Body of pancreas (tissue), 4 donors: ENCODE measurements around the gene EPHB2. TPM values are rescaled to one million over a fixed set of nuclear protein-coding genes. Genes with fewer than 3 reads are reported as not detected.

Experiments
- ATAC-seq: fragments of 150-250 bp; one replicate; pipeline ENCODE4 v1.9.1; 2016
- DNase-seq, 4 donors: peaks; one replicate each; pipeline ENCODE4 v3.0.0-alpha.2; 2019
- H3K27ac ChIP-seq, 4 donors: fragments of 200-600 bp; sonication (generic); 1 replicate in 3 of 4; 2 replicates in 1 of 4; pipeline versions ENCODE4 v1.5.1 to v1.6.1; 2016 to 2019; ENCODE audit warnings: mild to moderate bottlenecking in 1 of 4, mixed read lengths in 1 of 4, moderate library complexity in 1 of 4
- H3K27me3 ChIP-seq, 2 donors: fragments of 200-600 bp; sonication (generic); one replicate each; pipeline ENCODE4 v1.6.0; 2016; ENCODE audit warnings: mild to moderate bottlenecking in 1 of 2
- H3K36me3 ChIP-seq, 2 donors: fragments of 200-600 bp; sonication (generic); replicated peaks in 1 of 2; 2 replicates each; pipeline ENCODE4 v1.5.1; 2016; ENCODE audit warnings: low read depth in 2 of 2; ENCODE audit not compliant: insufficient read depth in 1 of 2
- H3K4me1 ChIP-seq: fragments of 200-600 bp; sonication (generic); one replicate; pipeline ENCODE4 v1.6.0; 2016
- H3K4me3 ChIP-seq, 2 donors: fragments of 200-600 bp; sonication (generic); 1 replicate in 1 of 2; 2 replicates in 1 of 2; pipeline ENCODE4 v1.5.1; 2016 to 2019
- H3K9me3 ChIP-seq, 3 donors: fragments of 200-600 bp; sonication (generic); 1 replicate in 2 of 3; 2 replicates in 1 of 3; pipeline ENCODE4 v1.5.1; 2016
- POLR2A ChIP-seq, 3 donors: fragments of 450-650 bp; IDR thresholded peaks; one replicate each; pipeline ENCODE4 v1.6.1; 2016; ENCODE audit warnings: antibody characterized with exemption in 3 of 3, mild to moderate bottlenecking in 2 of 3
- WGBS, 2 donors: methylation state at CpG; one replicate each; pipeline ENCODE4 v1.1.5; 2017; 5-methylcytosine and 5-hydroxymethylcytosine counted together
- intact Hi-C: fragments of 100-400 bp; cut with DNase I; formaldehyde crosslinking; loops from one replicate; pipeline ENCODE4 v1.15.1; 2023
- total RNA-seq, 2 donors: library from RNA; depleted of rRNA; stranded (reverse); fragments of >200 nt; gene quantifications; one replicate each; pipeline ENCODE4 v1.1.0, GENCODE V29; 2016
- TF ChIP-seq, protein P1 (sequence below), 7 experiments: fragments of 450-650 bp in 4 of 7; fragments of 200-600 bp in 3 of 7; sonication (generic) in 3 of 7; IDR thresholded peaks; one replicate each; pipeline ENCODE4 v1.5.1; 2016 to 2019; ENCODE audit warnings: antibody characterized with exemption in 7 of 7

EPHB2 gene
- total RNA-seq, 2 donors from 2014 or later, result 2.9 to 7.9 TPM

- Histone ChIP-seq H3K36me3 (no peaks in the 10 kb centered on the region), H3K27ac (no peak overlapping the region), H3K4me1 (no peaks in the 10 kb centered on the region), H3K27me3 (no peaks in the 10 kb centered on the region), H3K9me3 (no peaks in the 10 kb centered on the region), H3K4me3 (no peak overlapping the region)
- ATAC-seq (no peak), DNase-seq (no peak)
- intact Hi-C loops, result no loop called here
- TF ChIP-seq, protein P1, sequence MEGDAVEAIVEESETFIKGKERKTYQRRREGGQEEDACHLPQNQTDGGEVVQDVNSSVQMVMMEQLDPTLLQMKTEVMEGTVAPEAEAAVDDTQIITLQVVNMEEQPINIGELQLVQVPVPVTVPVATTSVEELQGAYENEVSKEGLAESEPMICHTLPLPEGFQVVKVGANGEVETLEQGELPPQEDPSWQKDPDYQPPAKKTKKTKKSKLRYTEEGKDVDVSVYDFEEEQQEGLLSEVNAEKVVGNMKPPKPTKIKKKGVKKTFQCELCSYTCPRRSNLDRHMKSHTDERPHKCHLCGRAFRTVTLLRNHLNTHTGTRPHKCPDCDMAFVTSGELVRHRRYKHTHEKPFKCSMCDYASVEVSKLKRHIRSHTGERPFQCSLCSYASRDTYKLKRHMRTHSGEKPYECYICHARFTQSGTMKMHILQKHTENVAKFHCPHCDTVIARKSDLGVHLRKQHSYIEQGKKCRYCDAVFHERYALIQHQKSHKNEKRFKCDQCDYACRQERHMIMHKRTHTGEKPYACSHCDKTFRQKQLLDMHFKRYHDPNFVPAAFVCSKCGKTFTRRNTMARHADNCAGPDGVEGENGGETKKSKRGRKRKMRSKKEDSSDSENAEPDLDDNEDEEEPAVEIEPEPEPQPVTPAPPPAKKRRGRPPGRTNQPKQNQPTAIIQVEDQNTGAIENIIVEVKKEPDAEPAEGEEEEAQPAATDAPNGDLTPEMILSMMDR (IDR thresholded peaks at IDR 0.05), result no peak
- TF ChIP-seq POLR2A (IDR thresholded peaks at IDR 0.05), result no peak
- 58 to 66% methylated on average over 9 to 15 of the region's 15 CpGs for WGBS, 2 donors
These were observed 205.3 kb downstream of the EPHB2 start for GRCh38 chr1:22915816-22916470.

DNA sequence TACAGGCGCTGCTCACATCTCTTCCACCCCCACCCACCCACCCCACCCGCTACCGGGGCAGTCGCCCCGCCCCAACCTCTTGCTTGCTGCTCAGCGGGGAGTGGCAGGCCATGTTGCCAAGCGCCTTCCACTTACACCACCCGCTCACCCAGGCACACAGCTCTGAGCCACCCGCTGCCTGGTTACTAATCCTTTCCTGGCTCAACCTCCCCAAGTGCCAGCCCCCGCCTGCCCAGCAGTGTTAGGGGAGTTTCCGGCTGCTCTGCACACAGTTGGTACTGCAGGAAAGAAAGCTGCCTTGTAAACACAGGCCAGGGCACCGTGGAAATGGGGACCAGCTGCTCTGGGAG is 205.8 kb downstream of the EPHB2 start:
- 77 to 85% methylated on average over 4 to 12 of the region's 12 CpGs for WGBS, 2 donors
- intact Hi-C loops, result no loop called here
- no peaks in the 10 kb centered on the region for H3K36me3 ChIP-seq
- no peaks in the 10 kb centered on the region for H3K9me3 ChIP-seq
- TF ChIP-seq POLR2A (IDR thresholded peaks at IDR 0.05), result no peak
- TF ChIP-seq, protein P1 (IDR thresholded peaks at IDR 0.05), result no peak
- no peak overlapping the region for H3K27ac ChIP-seq
- ATAC-seq (no peak), DNase-seq (peak in 1 of 4 donors; percentile 5)
- no peaks in the 10 kb centered on the region for H3K27me3 ChIP-seq
- H3K4me1 ChIP-seq, result no peaks in the 10 kb centered on the region
- H3K4me3 ChIP-seq, result no peak overlapping the region

- ATAC-seq, result no peak
- WGBS, 2 donors, result 71 to 96% methylated on average over 3 to 5 of the region's 5 CpGs
These were observed 207.3 kb downstream of the EPHB2 start for GRCh38 chr1:22917989-22918388.

GRCh38 chr1:22918644-22919043 is 208.0 kb downstream of the EPHB2 start:
- DNase-seq (no peak), ATAC-seq (no peak)
- 79 to 91% methylated on average over 4 of the region's 4 CpGs for WGBS, 2 donors
- no peaks in the 10 kb centered on the region for H3K36me3 ChIP-seq
- no peaks in the 10 kb centered on the region for H3K27me3 ChIP-seq
- TF ChIP-seq POLR2A (IDR thresholded peaks at IDR 0.05), result no peak
- TF ChIP-seq, protein P1 (IDR thresholded peaks at IDR 0.05), result no peak
- no peak overlapping the region for H3K4me3 ChIP-seq
- no peak overlapping the region for H3K27ac ChIP-seq
- no peaks in the 10 kb centered on the region for H3K4me1 ChIP-seq
- intact Hi-C loops, result no loop called here
- H3K9me3 ChIP-seq, result no peaks in the 10 kb centered on the region

More at GRCh38 chr1:22917989-22918388, 207.3 kb downstream of the EPHB2 start:
- intact Hi-C loops, result no loop called here
- no peaks in the 10 kb centered on the region for H3K4me1 ChIP-seq
- H3K36me3 ChIP-seq, result no peaks in the 10 kb centered on the region
- H3K9me3 ChIP-seq, result no peaks in the 10 kb centered on the region
- no peaks in the 10 kb centered on the region for H3K27me3 ChIP-seq
- H3K4me3 ChIP-seq, result no peak overlapping the region
- H3K27ac ChIP-seq, result no peak overlapping the region
- TF ChIP-seq, protein P1 (IDR thresholded peaks at IDR 0.05), result no peak
- no peak for TF ChIP-seq POLR2A (IDR thresholded peaks at IDR 0.05)
- DNase-seq, result no peak
